Measurements from ENCODE around the gene PKLR. TPM values are rescaled to one million over a fixed set of nuclear protein-coding genes. Genes with fewer than 3 reads are reported as not detected.

PKLR gene
- total and polyA plus RNA-seq, 2 donors (not counting 1 experiment from before 2014, with no cell fraction given), result not detected

GRCh38 chr1:155251566-155251965 lies 49.7 kb downstream of the PKLR start:
- Histone ChIP-seq H3K4me2 (ENCODE audit: extremely low read depth, insufficient read depth, low read length) (no peak overlapping the region), H3K4me3 (replicated peaks in 1 of 4; ENCODE audit: control extremely low read depth in 1 of 4, insufficient read depth in 1 of 4, low read depth in 3 of 4, low read length in 4 of 4) (no peak overlapping the region), H3K27me3 (ENCODE audit: control insufficient read depth, insufficient read depth, low read length) (no peaks in the 10 kb centered on the region), H3K27ac (ENCODE audit: insufficient read depth, low read length) (no peak overlapping the region), H3K36me3 (ENCODE audit: control insufficient read depth, insufficient read depth, low read length) (peaks cover 16% of the 10 kb centered on the region), H3K9ac (ENCODE audit: insufficient read depth, low read length) (no peak overlapping the region), H3K9me3 (ENCODE audit: control insufficient read depth, insufficient read depth, low read depth, low read length) (no peaks in the 10 kb centered on the region), H3K4me1 (ENCODE audit: control insufficient read depth, extremely low read depth, insufficient read depth, low read length) (peaks cover 13% of the 10 kb centered on the region), H4K20me1 (ENCODE audit: control insufficient read depth, extremely low read depth, insufficient read depth, low read length) (no peaks in the 10 kb centered on the region), H2AFZ (ENCODE audit: low read length) (no peak overlapping the region), H3K79me2 (ENCODE audit: control insufficient read depth, insufficient read depth, low read length) (peaks cover 16% of the 10 kb centered on the region)
- no peak for DNase-seq (ENCODE audit: low read depth in 2 of 2)
- no peak for TF ChIP-seq EZH2 (IDR thresholded peaks at IDR 0.05; ENCODE audit: low read length, missing control alignments)
- no peak for TF ChIP-seq CTCF (conservative IDR thresholded peaks at IDR 0.05 in 1 of 2, IDR thresholded peaks at IDR 0.05 in 1 of 2; ENCODE audit: low read depth in 1 of 2, low read length in 2 of 2)

GRCh38 chr1:155250633-155251449 lies 50.4 kb downstream of the PKLR start:
- Histone ChIP-seq H3K9ac (ENCODE audit: insufficient read depth, low read length) (no peak overlapping the region), H3K27ac (ENCODE audit: insufficient read depth, low read length) (no peak overlapping the region), H3K27me3 (ENCODE audit: control insufficient read depth, insufficient read depth, low read length) (no peaks in the 10 kb centered on the region), H4K20me1 (ENCODE audit: control insufficient read depth, extremely low read depth, insufficient read depth, low read length) (no peaks in the 10 kb centered on the region), H2AFZ (ENCODE audit: low read length) (no peak overlapping the region), H3K79me2 (ENCODE audit: control insufficient read depth, insufficient read depth, low read length) (peaks cover 16% of the 10 kb centered on the region), H3K36me3 (ENCODE audit: control insufficient read depth, insufficient read depth, low read length) (peaks cover 13% of the 10 kb centered on the region), H3K4me1 (ENCODE audit: control insufficient read depth, extremely low read depth, insufficient read depth, low read length) (peaks cover 10% of the 10 kb centered on the region), H3K4me2 (ENCODE audit: extremely low read depth, insufficient read depth, low read length) (no peak overlapping the region), H3K4me3 (replicated peaks in 1 of 4; ENCODE audit: control extremely low read depth in 1 of 4, insufficient read depth in 1 of 4, low read depth in 3 of 4, low read length in 4 of 4) (no peak overlapping the region), H3K9me3 (ENCODE audit: control insufficient read depth, insufficient read depth, low read depth, low read length) (no peaks in the 10 kb centered on the region)
- peak; percentile 77 to 91 for DNase-seq (ENCODE audit: low read depth in 2 of 2)
- TF ChIP-seq CTCF (conservative IDR thresholded peaks at IDR 0.05 in 1 of 2, IDR thresholded peaks at IDR 0.05 in 1 of 2; ENCODE audit: low read depth in 1 of 2, low read length in 2 of 2) (peak; percentile 96 to 99), EZH2 (IDR thresholded peaks at IDR 0.05; ENCODE audit: low read length, missing control alignments) (no peak)

- no peak overlapping the region for H3K9ac ChIP-seq (ENCODE audit: insufficient read depth, low read length)
- TF ChIP-seq CTCF (conservative IDR thresholded peaks at IDR 0.05 in 1 of 2, IDR thresholded peaks at IDR 0.05 in 1 of 2; ENCODE audit: low read depth in 1 of 2, low read length in 2 of 2) (no peak), EZH2 (IDR thresholded peaks at IDR 0.05; ENCODE audit: low read length, missing control alignments) (no peak)
These were observed 51.0 kb downstream of the PKLR start for GRCh38 chr1:155250246-155250632.

More at GRCh38 chr1:155250246-155250632, 51.0 kb downstream of the PKLR start:
- Histone ChIP-seq H3K27me3 (ENCODE audit: control insufficient read depth, insufficient read depth, low read length) (no peaks in the 10 kb centered on the region), H2AFZ (ENCODE audit: low read length) (no peak overlapping the region), H3K4me3 (replicated peaks in 1 of 4; ENCODE audit: control extremely low read depth in 1 of 4, insufficient read depth in 1 of 4, low read depth in 3 of 4, low read length in 4 of 4) (no peak overlapping the region), H3K4me1 (ENCODE audit: control insufficient read depth, extremely low read depth, insufficient read depth, low read length) (peaks cover 10% of the 10 kb centered on the region), H4K20me1 (ENCODE audit: control insufficient read depth, extremely low read depth, insufficient read depth, low read length) (no peaks in the 10 kb centered on the region), H3K36me3 (ENCODE audit: control insufficient read depth, insufficient read depth, low read length) (peaks cover 13% of the 10 kb centered on the region), H3K27ac (ENCODE audit: insufficient read depth, low read length) (no peak overlapping the region), H3K79me2 (ENCODE audit: control insufficient read depth, insufficient read depth, low read length) (peaks cover 16% of the 10 kb centered on the region), H3K4me2 (ENCODE audit: extremely low read depth, insufficient read depth, low read length) (no peak overlapping the region), H3K9me3 (ENCODE audit: control insufficient read depth, insufficient read depth, low read depth, low read length) (no peaks in the 10 kb centered on the region)
- DNase-seq (ENCODE audit: low read depth in 2 of 2), result no peak
